HepG2 (cell line): ENCODE measurements around the gene ASB8. TPM values are rescaled to one million over a fixed set of nuclear protein-coding genes. Genes with fewer than 3 reads are reported as not detected.

Experiments
- ATAC-seq: fragments of 200-7000 bp; cut with Tn5 transposase; 3 replicates; pipeline ENCODE4 v1.9.1; 2020; ENCODE audit warnings: mild to moderate bottlenecking, moderate library complexity
- BruUV-seq: library from RNA; stranded (reverse); fragments of 400-500 nt; replicated peaks from 2 replicates; lab custom pipeline; 2021; lab: Mats Ljungman, UMichigan
- CTCF ChIA-PET: fragments of 300-600 bp; formaldehyde crosslinking; extraction: SDS; loops from one replicate; lab custom pipeline; 2021; ENCODE audit warnings: low total read pairs, inconsistent platforms, low intra/inter-chr PET ratio; lab: Yijun Ruan, JAX
- POLR2A ChIA-PET: fragments of 350-600 bp; sonication (Branson Sonifier 250); formaldehyde crosslinking; loops from one replicate; lab custom pipeline; 2020; ENCODE audit warnings: antibody characterized with exemption, inconsistent platforms; lab: Yijun Ruan, JAX
- DNase-seq: peaks from one replicate; pipeline ENCODE4 v3.0.0-alpha.2; 2015; ENCODE audit warnings: low spot score
- FAIRE-seq: peaks from 3 replicates; lab custom pipeline; 2011; peaks lifted over from hg19 to GRCh38; lab: Jason Lieb, UNC
- H2AFZ ChIP-seq: one replicate; pipeline ENCODE4 v1.6.1; 2011; ENCODE audit warnings: low read length, inconsistent platforms
- H3K27ac ChIP-seq: fragments of 300-600 bp; 3 replicates; pipeline ENCODE4 v1.8.0; 2011; ENCODE audit warnings: mixed run types, mild to moderate bottlenecking, mixed read lengths, low read length, inconsistent platforms; ENCODE audit not compliant: insufficient read depth; ENCODE audit errors: extremely low read length
- H3K27me3 ChIP-seq, 2 experiments: fragments of 200-600 bp in 1 of 2; 2 replicates in 1 of 2; 3 replicates in 1 of 2; pipeline versions ENCODE4 v1.6.0 to v1.8.0; 2011; ENCODE audit warnings: low read length in 2 of 2, mild to moderate bottlenecking in 2 of 2, moderate library complexity in 2 of 2, inconsistent platforms in 1 of 2; ENCODE audit not compliant: insufficient read depth in 2 of 2, control insufficient read depth in 1 of 2
- H3K36me3 ChIP-seq, 2 experiments: fragments of 200-600 bp in 1 of 2; replicated peaks in 1 of 2; 2 replicates in 1 of 2; 3 replicates in 1 of 2; pipeline versions ENCODE4 v1.5.1 to v1.8.0; 2011; ENCODE audit warnings: low read length in 2 of 2, inconsistent platforms in 1 of 2; ENCODE audit not compliant: insufficient read depth in 2 of 2, control insufficient read depth in 1 of 2
- H3K4me1 ChIP-seq: 2 replicates; pipeline ENCODE4 v1.5.1; 2012; ENCODE audit warnings: low read length, inconsistent platforms; ENCODE audit not compliant: insufficient read depth
- H3K4me2 ChIP-seq: 2 replicates; pipeline ENCODE4 v1.6.0; 2011; ENCODE audit warnings: low read depth, low read length, inconsistent platforms
- H3K4me3 ChIP-seq, 3 experiments: fragments of 200-600 bp in 1 of 3; sonication (generic), shearing (Covaris generic) in 1 of 3; replicated peaks in 1 of 3; 2 replicates each; pipeline ENCODE4 v1.5.1; 2011 to 2016; ENCODE audit warnings: low read length in 3 of 3, inconsistent platforms in 2 of 3, low read depth in 2 of 3, mild to moderate bottlenecking in 2 of 3, control low read depth in 1 of 3, mixed read lengths in 1 of 3; ENCODE audit not compliant: insufficient read depth in 1 of 3
- H3K79me2 ChIP-seq: one replicate; pipeline ENCODE4 v1.6.1; 2011; ENCODE audit warnings: low read length, inconsistent platforms; ENCODE audit not compliant: insufficient read depth
- H3K9ac ChIP-seq: 2 replicates; pipeline ENCODE4 v1.6.0; 2011; ENCODE audit warnings: mild to moderate bottlenecking, low read depth, low read length, inconsistent platforms; ENCODE audit not compliant: insufficient read depth
- H3K9me3 ChIP-seq: 2 replicates; pipeline ENCODE4 v1.5.1; 2012; ENCODE audit warnings: mild to moderate bottlenecking, low read length
- H4K20me1 ChIP-seq: 2 replicates; pipeline ENCODE4 v1.6.0; 2011; ENCODE audit warnings: inconsistent platforms, mild to moderate bottlenecking, low read length, moderate library complexity; ENCODE audit not compliant: insufficient read depth
- ELF4 ChIP-seq: sonication (generic); formaldehyde crosslinking; IDR thresholded peaks from 2 replicates; pipeline ENCODE4 v1.5.0; 2020; ENCODE audit warnings: missing genetic modification reagents, mild to moderate bottlenecking, moderate library complexity, borderline replicate concordance
- HNRNPLL ChIP-seq: fragments of 200-400 bp; formaldehyde crosslinking; IDR thresholded peaks from 2 replicates; pipeline ENCODE4 v1.6.1; 2017; ENCODE audit warnings: mild to moderate bottlenecking, low read depth, low read length; ENCODE audit not compliant: poor library complexity, severe bottlenecking
- MXI1 ChIP-seq: IDR thresholded peaks from 3 replicates; pipeline ENCODE4 v1.6.1; 2012; ENCODE audit warnings: low read depth, low read length, inconsistent platforms, borderline replicate concordance
- STAG1 ChIP-seq: sonication (generic); formaldehyde crosslinking; IDR thresholded peaks from 2 replicates; pipeline ENCODE4 v1.4.0; 2020; ENCODE audit warnings: missing genetic modification reagents
- ZNF12 ChIP-seq: sonication (generic); formaldehyde crosslinking; IDR thresholded peaks from 2 replicates; pipeline ENCODE4 v1.5.0; 2020; ENCODE audit warnings: missing genetic modification reagents
- ZNF431 ChIP-seq: sonication (generic); formaldehyde crosslinking; IDR thresholded peaks from 2 replicates; pipeline ENCODE4 v1.9.0; 2022; ENCODE audit warnings: missing genetic modification reagents, low read depth, mild to moderate bottlenecking, borderline replicate concordance
- ZNF598 ChIP-seq: sonication (generic); formaldehyde crosslinking; IDR thresholded peaks from 2 replicates; pipeline ENCODE4 v1.5.1; 2020; ENCODE audit warnings: mild to moderate bottlenecking, missing genetic modification reagents, borderline replicate concordance
- ZNF839 ChIP-seq: sonication (generic); formaldehyde crosslinking; IDR thresholded peaks from 2 replicates; pipeline ENCODE4 v1.4.0; 2020; ENCODE audit warnings: missing genetic modification reagents, mild to moderate bottlenecking, borderline replicate concordance
- WGBS: methylation state at CpG from one replicate; pipeline ENCODE4 v1.1.6; 2017; ENCODE audit warnings: low lambda C conversion rate; 5-methylcytosine and 5-hydroxymethylcytosine counted together
- in situ Hi-C: cut with HindIII; loops from 2 replicates; pipeline ENCODE4 v1.10.0; 2017; ENCODE audit warnings: low pct_unique_long_range_greater_than_20kb; ENCODE audit not compliant: extremely low pct_ligation_motif_present
- intact Hi-C: fragments of 100-400 bp; cut with micrococcal nuclease; formaldehyde crosslinking; loops from one replicate; pipeline ENCODE4 v1.10.0; 2022; ENCODE audit not compliant: unreplicated experiment
- polyA plus RNA-seq, 8 experiments: library from polyadenylated mRNA; depleted of rRNA in 3 of 8; stranded (reverse) in 7 of 8; unstranded in 1 of 8; fragments of >200 nt; fragmentation: Illumina TruSeq in 4 of 8; extraction: Trizol in 4 of 8; gene quantifications; 2 replicates each; pipeline versions ENCODE4 v1.2.1 to v1.2.3, GENCODE V29; 2011 to 2016; ENCODE audit warnings: low read depth in 4 of 8, missing spikeins in 1 of 8, mixed read lengths in 1 of 8; ENCODE audit not compliant: insufficient read depth in 1 of 8
- total RNA-seq, 5 experiments: library from RNA; depleted of rRNA; stranded (reverse); fragments of >200 nt; fragmentation: Illumina TruSeq; extraction: Trizol; gene quantifications; 2 replicates each; pipeline ENCODE4 v1.2.3, GENCODE V29; 2016; ENCODE audit warnings: low read depth in 1 of 5
- TF ChIP-seq, protein P1 (sequence below): sonication (generic); formaldehyde crosslinking; IDR thresholded peaks from 2 replicates; pipeline ENCODE4 v1.5.0; 2020; ENCODE audit warnings: mild to moderate bottlenecking, missing genetic modification reagents, moderate library complexity

The ASB8 gene
- total and polyA plus RNA-seq, 2 of the 13 experiments (the other 11 are each of a cell fraction or from before 2014, with no cell fraction given), result 14.0 to 15.5 TPM

DNA sequence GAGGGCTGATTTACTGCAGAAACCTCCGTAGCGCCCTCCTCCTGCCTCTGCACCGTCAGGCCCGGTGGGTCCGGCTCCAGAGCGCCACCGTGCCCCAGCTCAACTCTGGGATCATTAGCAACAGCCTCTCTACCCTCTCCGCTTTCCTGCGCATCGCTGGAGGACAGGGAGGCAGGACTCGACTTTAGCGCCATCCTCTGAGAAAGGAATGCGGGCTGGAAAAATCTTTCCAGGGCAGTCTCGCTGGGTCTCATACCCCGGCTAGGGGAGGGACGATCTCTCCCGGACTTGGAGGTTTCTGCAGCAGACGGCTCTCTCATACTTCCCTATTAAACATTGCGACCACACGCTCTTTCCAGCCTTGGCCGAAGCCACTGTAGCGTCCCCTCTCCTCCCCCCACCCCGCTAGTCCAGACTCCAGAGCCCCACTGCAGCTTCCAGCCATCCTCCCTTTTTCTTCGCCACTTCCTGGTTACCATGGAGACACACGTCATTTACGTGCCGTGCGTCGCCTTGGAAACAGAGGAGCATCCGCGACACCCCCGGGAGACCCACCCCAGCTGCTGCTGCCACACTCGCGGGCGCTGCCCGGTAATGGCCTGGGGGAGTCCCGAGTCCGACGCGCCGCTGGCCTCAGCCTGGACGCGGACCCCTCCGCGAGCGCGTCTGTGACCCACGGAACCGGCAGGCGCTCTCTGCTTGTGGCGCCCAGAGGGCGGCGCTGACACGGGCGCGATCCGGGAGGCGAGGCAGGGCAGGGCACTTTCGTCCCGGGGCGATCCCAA is 26.0 kb upstream of the ASB8 start, which contains the start of gene CCDC184:
Gene CCDC184, plus strand, starts transcription at position 554 of the 785 bp plus-strand sequence. CDS start 479 bp downstream, outside the sequence.
- Histone ChIP-seq H4K20me1 (no peaks in the 10 kb centered on the region), H3K36me3 (no peaks in the 10 kb centered on the region), H3K27ac (no peak within 1 kb of the TSS), H3K4me1 (0 out of 2 replicates have a peak, but pooled peaks cover 7% of the 10 kb centered on the region), H2AFZ (no peak within 1 kb of the TSS), H3K79me2 (no peaks in the 10 kb centered on the region), H3K9ac (no peak within 1 kb of the TSS), H3K27me3 (peaks cover 2 to 67% of the 10 kb centered on the region in 2 experiments; a peak in 4 of 5 replicates), H3K4me2 (peak within 1 kb of the TSS; percentile 53), H3K9me3 (no peaks in the 10 kb centered on the region), H3K4me3 (no peak within 1 kb of the TSS; a peak in 1 of 6 replicates)
- in situ Hi-C loops (no loop called here), intact Hi-C loops (loop anchor here (10.0 kb wide), 1 partner anchor 432 kb away; no protein-coding TSS in a partner anchor)
- DNase-seq (no peak), FAIRE-seq (no peak), ATAC-seq (peak; percentile 77)
- WGBS, result 54% methylated on average over 45 of the region's 61 CpGs
- ChIA-PET CTCF (no interaction called here), POLR2A (no interaction called here)
- no peak for TF ChIP-seq MXI1
- TF ChIP-seq STAG1 (CRISPR knock-in tag), result 0 out of 2 replicates have a peak, but pooled peaks have one; percentile 8
- peak; percentile 72 for TF ChIP-seq ZNF12 (CRISPR knock-in tag)
- TF ChIP-seq ZNF598 (CRISPR knock-in tag), result no peak
- TF ChIP-seq, protein P1, sequence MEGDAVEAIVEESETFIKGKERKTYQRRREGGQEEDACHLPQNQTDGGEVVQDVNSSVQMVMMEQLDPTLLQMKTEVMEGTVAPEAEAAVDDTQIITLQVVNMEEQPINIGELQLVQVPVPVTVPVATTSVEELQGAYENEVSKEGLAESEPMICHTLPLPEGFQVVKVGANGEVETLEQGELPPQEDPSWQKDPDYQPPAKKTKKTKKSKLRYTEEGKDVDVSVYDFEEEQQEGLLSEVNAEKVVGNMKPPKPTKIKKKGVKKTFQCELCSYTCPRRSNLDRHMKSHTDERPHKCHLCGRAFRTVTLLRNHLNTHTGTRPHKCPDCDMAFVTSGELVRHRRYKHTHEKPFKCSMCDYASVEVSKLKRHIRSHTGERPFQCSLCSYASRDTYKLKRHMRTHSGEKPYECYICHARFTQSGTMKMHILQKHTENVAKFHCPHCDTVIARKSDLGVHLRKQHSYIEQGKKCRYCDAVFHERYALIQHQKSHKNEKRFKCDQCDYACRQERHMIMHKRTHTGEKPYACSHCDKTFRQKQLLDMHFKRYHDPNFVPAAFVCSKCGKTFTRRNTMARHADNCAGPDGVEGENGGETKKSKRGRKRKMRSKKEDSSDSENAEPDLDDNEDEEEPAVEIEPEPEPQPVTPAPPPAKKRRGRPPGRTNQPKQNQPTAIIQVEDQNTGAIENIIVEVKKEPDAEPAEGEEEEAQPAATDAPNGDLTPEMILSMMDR (CRISPR knock-in tag), result peak; percentile 21; the same call in 1 of the 2 replicates
- no peak for TF ChIP-seq ELF4 (CRISPR knock-in tag)
- TF ChIP-seq HNRNPLL, result peak; percentile 10
- TF ChIP-seq ZNF431, result no peak
- no peak for TF ChIP-seq ZNF839
- no TSS peak for BruUV-seq
